Transverse colon (tissue), 4 donors: ENCODE data around the gene TCAP. TPM values are rescaled to one million over a fixed set of nuclear protein-coding genes. Genes with fewer than 3 reads are reported as not detected.

Experiments used
- DNase-seq: peaks from one replicate; pipeline ENCODE4 v3.0.0-alpha.2; 2019
- H3K27ac ChIP-seq, 4 donors: fragments of 200-600 bp; sonication (generic); 2 replicates each; pipeline ENCODE4 v1.5.1; 2016 to 2018; ENCODE audit warnings: inconsistent platforms in 4 of 4
- H3K27me3 ChIP-seq: fragments of 200-600 bp; sonication (generic); 2 replicates; pipeline ENCODE4 v1.5.1; 2017; ENCODE audit warnings: inconsistent platforms
- H3K36me3 ChIP-seq, 4 donors: fragments of 200-600 bp; sonication (generic); 2 replicates each; pipeline ENCODE4 v1.5.1; 2017 to 2019; ENCODE audit warnings: inconsistent platforms in 4 of 4
- H3K4me1 ChIP-seq, 4 donors: fragments of 200-600 bp; sonication (generic); 2 replicates each; pipeline ENCODE4 v1.5.1; 2017 to 2020; ENCODE audit warnings: inconsistent platforms in 4 of 4
- H3K4me3 ChIP-seq, 4 donors: fragments of 200-600 bp; sonication (generic); 1 replicate in 1 of 4; 2 replicates in 3 of 4; pipeline versions ENCODE4 v1.5.1 to v1.6.1; 2017 to 2019; ENCODE audit warnings: inconsistent platforms in 4 of 4
- H3K9me3 ChIP-seq, 2 donors: fragments of 200-600 bp; sonication (generic); 2 replicates each; pipeline ENCODE4 v1.5.1; 2017 to 2019; ENCODE audit warnings: inconsistent platforms in 2 of 2
- CTCF ChIP-seq, 5 experiments: fragments of 200-600 bp in 3 of 5; fragments of 450-650 bp in 2 of 5; sonication (generic) in 3 of 5; IDR thresholded peaks; 1 replicate in 2 of 5; 2 replicates in 3 of 5; pipeline ENCODE4 v1.5.1; 2016 to 2017; ENCODE audit warnings: antibody characterized with exemption in 5 of 5, inconsistent platforms in 3 of 5, mild to moderate bottlenecking in 2 of 5, moderate library complexity in 1 of 5
- EP300 ChIP-seq: sonication (generic); formaldehyde crosslinking; IDR thresholded peaks from one replicate; pipeline ENCODE4 v1.6.1; 2017; ENCODE audit warnings: antibody characterized with exemption, low read depth
- POLR2A ChIP-seq: fragments of 450-650 bp; IDR thresholded peaks from one replicate; pipeline ENCODE4 v1.6.1; 2016; ENCODE audit warnings: antibody characterized with exemption, mild to moderate bottlenecking, moderate library complexity
- POLR2AphosphoS5 ChIP-seq, 3 donors: sonication (generic); formaldehyde crosslinking; IDR thresholded peaks; one replicate each; pipeline ENCODE4 v1.6.1; 2016; ENCODE audit warnings: antibody characterized with exemption in 3 of 3
- WGBS, 2 donors: methylation state at CpG; one replicate each; pipeline ENCODE4 v1.1.5; 2018; ENCODE audit warnings: low coverage in 1 of 2; 5-methylcytosine and 5-hydroxymethylcytosine counted together
- in situ Hi-C, 4 donors: fragments of 200-750 bp; cut with MboI; loops; one replicate each; pipeline versions ENCODE4 v1.15.0 to v1.15.1; 2017; ENCODE audit warnings: low sequenced_read_pairs in 3 of 4, low pct_ligation_motif_present in 1 of 4, low pct_unique_long_range_greater_than_20kb in 1 of 4
- intact Hi-C: fragments of 100-400 bp; cut with DNase I; formaldehyde crosslinking; loops from one replicate; pipeline ENCODE4 v1.15.1; 2023; ENCODE audit warnings: low total_unique reads
- total RNA-seq, 4 donors: library from RNA; depleted of rRNA; stranded (reverse); fragments of >200 nt; gene quantifications; one replicate each; pipeline ENCODE4 v1.1.0, GENCODE V29; 2016

TCAP gene
- total RNA-seq, 4 donors from 2014 or later: 0.64 to 1.9 TPM; not detected in 2

- peaks cover 0 to 3% (median 0%) of the 10 kb centered on the region in 4 donors for H3K36me3 ChIP-seq
Observed at GRCh38 chr17:39650121-39650579, 15.0 kb upstream of the TCAP start.

GRCh38 chr17:39651923-39652586, 13.1 kb upstream of the TCAP start:
- peak; percentile 57 for DNase-seq
- H3K36me3 ChIP-seq: peaks cover 0 to 8% (median 1%) of the 10 kb centered on the region in 4 donors
- no peak for TF ChIP-seq POLR2A
- TF ChIP-seq POLR2AphosphoS5 (IDR thresholded peaks at IDR 0.05): no peak
- TF ChIP-seq EP300: no peak
- no peak for TF ChIP-seq CTCF (IDR thresholded peaks at IDR 0.05)
- H3K9me3 ChIP-seq: no peaks in the 10 kb centered on the region
- intact Hi-C loops (loop anchor here (10.0 kb wide), 1 partner anchor 67 kb away; no protein-coding TSS in a partner anchor), in situ Hi-C loops (no loop called here)
- 18 to 57% methylated on average over 2 to 8 of the region's 8 CpGs for WGBS, 2 donors
- no peak overlapping the region for H3K4me3 ChIP-seq
- peak overlapping the region; percentile 71 to 84 (median 78) for H3K27ac ChIP-seq
- H3K27me3 ChIP-seq: no peaks in the 10 kb centered on the region
- H3K4me1 ChIP-seq: peaks cover 12 to 38% (median 26%) of the 10 kb centered on the region in 4 donors

More at GRCh38 chr17:39650121-39650579, 15.0 kb upstream of the TCAP start:
- Histone ChIP-seq H3K4me1 (peaks cover 12 to 38% (median 26%) of the 10 kb centered on the region in 4 donors), H3K4me3 (no peak overlapping the region), H3K27me3 (no peaks in the 10 kb centered on the region), H3K27ac (no peak overlapping the region), H3K9me3 (no peaks in the 10 kb centered on the region)
- intact Hi-C loops: loop anchor here (10.0 kb wide), 1 partner anchor 65 kb away; no protein-coding TSS in a partner anchor
- DNase-seq: no peak
- 92% methylated on average over 2 to 11 of the region's 11 CpGs for WGBS, 2 donors
- in situ Hi-C loops: no loop called here
- TF ChIP-seq CTCF (IDR thresholded peaks at IDR 0.05) (no peak), EP300 (no peak), POLR2A (no peak), POLR2AphosphoS5 (IDR thresholded peaks at IDR 0.05) (no peak)

- peaks cover 0 to 10% (median 4%) of the 10 kb centered on the region in 4 donors for H3K36me3 ChIP-seq
- TF ChIP-seq CTCF (IDR thresholded peaks at IDR 0.05) (peak in 2 of 5 experiments; percentile 2 to 34), POLR2A (no peak)
- WGBS, 2 donors: 43 to 49% methylated on average over 2 to 7 of the region's 7 CpGs
- intact Hi-C loops (loop anchor here (10.0 kb wide), 1 partner anchor 68 kb away; no protein-coding TSS in a partner anchor), in situ Hi-C loops (no loop called here)
- H3K4me1 ChIP-seq: peaks cover 12 to 38% (median 26%) of the 10 kb centered on the region in 4 donors
- H3K9me3 ChIP-seq: no peaks in the 10 kb centered on the region
- DNase-seq: no peak
- no peaks in the 10 kb centered on the region for H3K27me3 ChIP-seq
- no peak overlapping the region for H3K4me3 ChIP-seq
- peak overlapping the region; percentile 71 to 84 (median 78) for H3K27ac ChIP-seq
Observed at GRCh38 chr17:39652587-39653315, 12.4 kb upstream of the TCAP start.

- H3K27ac ChIP-seq: peak overlapping the region; percentile 71 to 84 (median 78)
- H3K4me3 ChIP-seq: no peak overlapping the region
- TF ChIP-seq POLR2A (no peak), EP300 (no peak), POLR2AphosphoS5 (IDR thresholded peaks at IDR 0.05) (no peak)
- intact Hi-C loops (loop anchor here (10.0 kb wide), 1 partner anchor 68 kb away; no protein-coding TSS in a partner anchor), in situ Hi-C loops (no loop called here)
- H3K4me1 ChIP-seq: peaks cover 12 to 38% (median 26%) of the 10 kb centered on the region in 4 donors
- H3K27me3 ChIP-seq: no peaks in the 10 kb centered on the region
- WGBS, 2 donors: 64% methylated on average over 7 of the region's 12 CpGs; no CpG with 5 or more reads in 1 of the 2 donors
- DNase-seq: no peak
- H3K9me3 ChIP-seq: no peaks in the 10 kb centered on the region
- peaks cover 0 to 11% (median 4%) of the 10 kb centered on the region in 4 donors for H3K36me3 ChIP-seq
Observed at GRCh38 chr17:39653316-39653661, 11.9 kb upstream of the TCAP start.
